GM13976 (cell line): ENCODE data around the gene REPIN1.

Experiments
- DNase-seq: peaks from one replicate; pipeline ENCODE4 v3.0.0; 2012; ENCODE audit warnings: low spot score
- in situ Hi-C: fragments of 300-500 bp; cut with MboI; formaldehyde crosslinking; loops from one replicate; pipeline ENCODE4 v1.12.0; 2022; ENCODE audit warnings: low sequenced_read_pairs, mixed read lengths, inconsistent platforms; ENCODE audit not compliant: unreplicated experiment
- TF ChIP-seq, protein P1 (sequence below): IDR thresholded peaks from 2 replicates; pipeline ENCODE4 v1.5.1; 2012; ENCODE audit warnings: borderline replicate concordance, mild to moderate bottlenecking; ENCODE audit not compliant: insufficient read depth; ENCODE audit errors: extremely low read depth, missing control alignments, control extremely low read depth

Gene REPIN1

DNA sequence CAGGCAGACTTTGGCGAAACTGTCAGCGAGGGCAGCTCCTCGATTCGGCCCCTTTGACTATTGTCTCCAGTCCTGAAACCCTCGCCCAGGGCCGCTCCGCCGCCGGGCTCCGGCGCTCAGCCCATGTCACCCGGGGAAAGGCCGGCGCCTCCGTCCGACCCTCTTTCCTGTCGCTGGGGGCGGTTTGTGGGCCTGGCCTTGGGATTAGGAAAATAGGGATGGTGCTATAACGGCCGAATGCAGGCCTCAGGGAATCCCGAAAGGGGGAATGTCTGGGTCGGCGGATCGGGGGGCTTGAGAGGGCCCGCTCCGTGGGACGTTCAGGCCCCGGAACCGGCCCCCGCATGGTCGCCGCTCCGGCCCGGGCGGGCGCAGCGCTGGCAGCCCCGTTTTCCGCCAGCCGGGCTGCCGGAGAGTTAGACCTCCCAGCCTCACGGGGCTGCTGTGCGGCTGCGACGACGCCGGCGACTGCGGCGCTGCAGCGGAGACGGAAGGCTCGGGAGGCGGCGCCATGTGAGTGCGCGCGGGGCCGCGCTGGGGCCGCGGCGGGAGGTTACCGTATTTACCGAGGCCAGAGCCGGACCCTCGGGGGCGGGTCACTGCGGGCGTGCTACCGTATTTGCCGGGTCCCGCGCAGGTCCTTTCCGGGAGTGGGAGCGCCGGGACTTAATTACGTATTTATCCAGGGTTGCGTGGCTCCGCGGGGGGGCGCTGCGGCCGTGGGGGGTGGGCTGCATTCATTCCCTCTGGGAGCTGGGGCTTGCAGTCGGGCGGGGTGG lies 36.4 kb downstream of the REPIN1 start:
- TF ChIP-seq, protein P1, sequence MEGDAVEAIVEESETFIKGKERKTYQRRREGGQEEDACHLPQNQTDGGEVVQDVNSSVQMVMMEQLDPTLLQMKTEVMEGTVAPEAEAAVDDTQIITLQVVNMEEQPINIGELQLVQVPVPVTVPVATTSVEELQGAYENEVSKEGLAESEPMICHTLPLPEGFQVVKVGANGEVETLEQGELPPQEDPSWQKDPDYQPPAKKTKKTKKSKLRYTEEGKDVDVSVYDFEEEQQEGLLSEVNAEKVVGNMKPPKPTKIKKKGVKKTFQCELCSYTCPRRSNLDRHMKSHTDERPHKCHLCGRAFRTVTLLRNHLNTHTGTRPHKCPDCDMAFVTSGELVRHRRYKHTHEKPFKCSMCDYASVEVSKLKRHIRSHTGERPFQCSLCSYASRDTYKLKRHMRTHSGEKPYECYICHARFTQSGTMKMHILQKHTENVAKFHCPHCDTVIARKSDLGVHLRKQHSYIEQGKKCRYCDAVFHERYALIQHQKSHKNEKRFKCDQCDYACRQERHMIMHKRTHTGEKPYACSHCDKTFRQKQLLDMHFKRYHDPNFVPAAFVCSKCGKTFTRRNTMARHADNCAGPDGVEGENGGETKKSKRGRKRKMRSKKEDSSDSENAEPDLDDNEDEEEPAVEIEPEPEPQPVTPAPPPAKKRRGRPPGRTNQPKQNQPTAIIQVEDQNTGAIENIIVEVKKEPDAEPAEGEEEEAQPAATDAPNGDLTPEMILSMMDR, result peak; percentile 55
- in situ Hi-C loops, result no loop called here
- peak; percentile 92 for DNase-seq

DNA sequence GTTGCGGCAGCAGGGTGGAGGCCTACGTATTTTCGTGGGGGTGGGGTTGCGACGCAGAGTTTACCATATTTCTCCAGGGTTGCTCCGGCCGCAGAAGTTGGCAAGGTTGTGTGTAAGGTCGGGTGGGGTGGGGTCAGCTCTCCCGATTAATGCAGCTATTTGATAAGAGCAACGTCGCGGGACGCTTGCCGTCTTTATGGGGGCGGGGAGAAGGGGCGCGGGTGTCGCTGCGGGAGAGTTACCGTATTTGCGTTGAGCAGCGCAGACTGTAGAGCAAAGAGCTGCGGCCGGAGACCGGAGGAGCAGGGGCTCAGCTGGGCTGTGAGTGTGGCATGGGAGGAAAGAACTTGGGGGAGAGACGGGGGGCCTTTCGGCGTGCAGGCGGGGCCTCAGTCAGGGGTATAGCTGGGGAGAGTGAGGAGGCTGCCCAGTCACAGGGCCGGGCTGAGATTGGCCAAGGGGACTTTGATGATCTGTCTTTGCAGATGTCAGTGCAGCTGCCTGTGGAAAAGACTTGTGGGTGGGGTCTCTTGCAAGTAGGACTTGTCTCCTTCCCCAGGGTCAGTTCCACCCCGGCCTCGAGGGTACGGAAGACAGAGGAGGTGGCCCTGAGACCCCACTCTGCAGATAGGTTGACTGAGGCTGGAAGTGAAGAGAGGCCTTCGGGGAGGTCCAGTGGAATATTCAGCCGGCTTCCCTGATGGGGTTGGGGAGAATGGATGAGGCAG lies 37.1 kb downstream of the REPIN1 start:
- in situ Hi-C loops, result no loop called here
- peak; percentile 61 for DNase-seq
- TF ChIP-seq, protein P1, result no peak

DNA sequence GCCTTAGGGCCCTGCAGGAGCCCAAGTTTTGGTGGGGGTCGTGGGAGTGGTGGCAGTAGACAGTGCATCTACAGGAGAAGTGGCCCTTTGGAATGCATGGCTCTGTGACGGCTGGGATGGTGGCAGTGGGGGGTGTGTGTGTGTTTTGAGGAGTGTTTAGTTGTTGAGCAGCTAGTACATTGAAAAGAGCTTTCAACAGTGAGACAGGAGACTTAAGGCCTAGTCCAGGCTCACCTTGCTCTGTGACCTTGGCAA lies 37.6 kb downstream of the REPIN1 start:
- TF ChIP-seq, protein P1, result no peak
- in situ Hi-C loops, result no loop called here
- no peak for DNase-seq

DNA sequence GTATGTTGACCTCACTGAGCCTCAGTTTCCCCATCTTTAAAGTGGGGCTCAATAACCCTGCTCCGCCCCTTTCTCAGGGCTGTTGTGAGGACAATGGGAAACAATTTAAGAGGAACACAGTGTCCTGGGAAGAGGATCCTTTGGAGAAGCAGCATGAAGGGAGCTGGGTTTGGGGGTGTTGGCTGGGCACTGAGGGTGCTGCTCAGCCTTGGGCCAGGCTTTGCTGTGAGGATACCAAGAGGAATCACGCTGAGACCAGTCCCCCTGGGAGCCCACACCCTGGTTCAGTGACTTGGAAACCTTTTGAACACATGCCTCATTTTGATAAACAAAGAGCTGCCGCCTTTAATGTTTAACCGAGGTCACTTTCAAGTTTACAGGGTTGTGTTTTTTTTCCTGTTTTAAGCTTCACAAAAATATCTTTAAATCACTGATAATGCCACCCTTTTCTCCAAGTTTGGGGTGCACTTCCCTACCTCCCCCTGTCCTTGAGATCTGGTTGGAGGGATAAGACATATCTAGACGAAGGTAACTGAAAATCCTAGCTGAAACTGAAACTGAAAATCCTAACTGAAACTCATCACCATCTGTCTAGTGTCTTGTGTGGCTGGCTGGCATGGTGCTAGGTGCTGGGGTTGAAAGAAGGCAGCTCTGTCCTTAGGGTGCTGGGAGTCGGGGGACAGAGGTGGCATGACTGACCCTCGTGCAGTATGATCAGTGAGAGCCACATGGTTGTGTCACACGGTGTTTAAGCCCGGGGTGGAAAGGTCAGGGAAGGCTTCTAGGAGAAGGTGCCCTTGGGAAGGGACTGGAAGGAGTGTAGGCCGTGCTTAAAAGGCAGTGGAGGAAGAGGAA lies 38.2 kb downstream of the REPIN1 start:
- in situ Hi-C loops, result no loop called here
- TF ChIP-seq, protein P1, result no peak
- peak; percentile 57 for DNase-seq

DNA sequence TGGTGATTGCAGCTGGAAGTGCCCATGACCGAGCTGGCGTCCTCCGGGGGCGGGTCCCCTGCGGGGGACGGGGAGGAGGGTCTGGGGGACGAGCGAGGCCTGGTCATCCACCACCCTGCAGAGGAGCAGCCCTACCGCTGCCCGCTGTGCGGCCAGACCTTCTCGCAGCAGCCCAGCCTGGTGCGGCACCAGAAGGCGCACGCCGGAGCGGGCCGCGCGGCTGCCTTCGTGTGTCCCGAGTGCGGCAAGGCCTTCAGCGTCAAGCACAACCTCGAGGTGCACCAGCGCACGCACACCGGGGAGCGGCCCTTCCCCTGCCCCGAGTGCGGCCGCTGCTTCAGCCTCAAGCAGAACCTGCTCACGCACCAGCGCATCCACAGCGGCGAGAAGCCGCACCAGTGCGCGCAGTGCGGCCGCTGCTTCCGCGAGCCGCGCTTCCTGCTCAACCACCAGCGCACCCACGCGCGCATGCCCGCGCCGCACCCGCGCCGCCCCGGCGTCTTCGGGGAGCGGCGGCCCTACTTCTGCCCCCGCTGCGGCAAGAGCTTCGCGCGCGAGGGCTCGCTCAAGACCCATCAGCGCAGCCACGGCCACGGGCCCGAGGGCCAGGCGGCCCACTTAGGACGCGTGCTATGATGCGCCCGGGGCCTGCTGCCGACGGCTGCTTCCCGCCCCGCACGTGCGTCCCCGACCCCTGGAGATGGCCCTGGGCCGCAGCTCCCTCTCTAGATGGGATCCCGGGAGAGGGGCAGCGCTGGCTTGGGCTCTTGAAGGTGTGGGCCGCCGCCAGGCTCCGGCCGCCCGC lies 39.2 kb downstream of the REPIN1 start:
- TF ChIP-seq, protein P1, result no peak

DNA sequence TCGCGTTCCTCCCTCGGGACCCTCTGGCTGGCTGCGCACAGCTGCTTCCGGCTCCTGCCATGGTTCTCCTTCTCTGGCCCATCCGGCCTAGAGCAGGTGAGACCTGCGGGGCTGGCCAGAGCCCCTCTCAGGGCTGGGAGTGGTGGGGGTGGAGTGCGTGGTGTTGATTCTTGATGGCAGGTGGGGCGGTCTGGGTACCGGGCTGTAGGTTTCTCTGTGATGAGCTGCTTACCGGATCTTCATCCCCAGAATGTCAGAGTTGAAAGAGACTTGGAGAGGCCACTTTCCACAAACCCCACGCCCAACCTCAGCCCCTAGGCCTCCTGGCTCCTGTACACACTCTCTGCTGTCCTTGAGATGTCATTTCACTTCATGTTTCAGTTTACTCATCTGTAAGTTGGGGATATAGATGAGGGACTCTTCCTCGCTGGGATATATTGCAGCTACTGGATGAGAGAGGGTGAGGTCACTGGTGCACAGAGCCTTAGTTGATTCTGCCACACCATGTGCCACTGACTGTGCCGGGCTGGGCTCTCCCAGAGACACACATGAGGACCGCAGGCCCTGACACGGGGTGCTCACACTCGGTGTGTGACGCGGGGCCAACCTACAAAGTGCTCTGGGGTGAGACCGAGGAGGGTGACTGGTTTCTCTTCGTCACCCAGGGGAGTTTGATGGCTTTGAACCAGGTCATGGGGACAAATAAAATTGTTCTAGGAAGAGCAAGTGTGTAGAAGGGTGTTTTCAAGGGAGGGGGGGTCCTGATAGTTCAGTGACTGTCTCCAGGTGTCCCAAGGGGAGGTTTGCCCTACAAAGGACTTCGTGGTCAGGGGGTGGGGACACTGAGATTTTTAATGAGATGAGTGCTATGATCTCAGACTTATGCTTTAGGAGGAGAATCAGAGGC lies 40.0 kb downstream of the REPIN1 start:
- TF ChIP-seq, protein P1, result no peak
- in situ Hi-C loops, result no loop called here
- peak; percentile 68 for DNase-seq

More for the DNA sequence above, 39.2 kb downstream of the REPIN1 start:
- in situ Hi-C loops, result no loop called here
- no peak for DNase-seq
